Measurements from ENCODE around the gene TSHZ3. TPM values are rescaled to one million over a fixed set of nuclear protein-coding genes. Genes with fewer than 3 reads are reported as not detected.

Gene TSHZ3
- total RNA-seq, 1 donor from 2014 or later = 21.2 TPM

DNA sequence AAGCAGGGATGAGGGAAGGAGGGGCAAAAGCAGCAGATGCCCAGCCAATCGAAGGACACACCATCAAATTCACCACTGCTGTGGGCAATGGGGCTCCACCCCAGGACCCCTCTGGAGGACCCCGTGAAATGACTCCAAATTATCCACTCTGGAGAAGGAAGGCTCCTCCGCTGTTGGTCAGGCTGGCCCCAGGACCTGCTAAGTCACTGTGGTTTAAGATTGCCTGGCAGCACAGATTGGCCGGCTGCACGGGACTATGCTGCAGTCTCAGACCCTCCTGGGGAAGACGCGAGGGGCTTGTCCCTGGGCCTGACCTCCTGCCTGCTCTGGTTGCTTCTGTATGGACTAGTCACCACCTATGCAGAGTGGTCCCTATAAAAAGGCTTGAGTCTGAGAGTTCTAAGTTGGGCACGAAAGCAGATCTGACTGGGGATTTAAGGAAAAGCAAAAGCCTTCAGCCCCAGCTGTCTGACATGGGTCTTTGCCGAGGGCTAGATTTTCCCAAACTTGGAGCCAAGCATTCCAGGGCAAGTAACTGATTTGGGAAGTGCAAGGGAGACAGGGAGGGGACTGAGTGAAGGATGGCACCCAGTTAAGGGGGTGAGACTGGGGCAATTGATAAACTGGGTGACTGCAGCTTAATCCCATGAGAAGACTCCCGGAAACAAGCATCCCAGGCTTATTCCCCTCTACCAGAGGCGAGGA lies 91.7 kb downstream of the TSHZ3 start:
- no peaks in the 10 kb centered on the region for H3K9me3 Mint-ChIP-seq
- TF ChIP-seq, protein P1, sequence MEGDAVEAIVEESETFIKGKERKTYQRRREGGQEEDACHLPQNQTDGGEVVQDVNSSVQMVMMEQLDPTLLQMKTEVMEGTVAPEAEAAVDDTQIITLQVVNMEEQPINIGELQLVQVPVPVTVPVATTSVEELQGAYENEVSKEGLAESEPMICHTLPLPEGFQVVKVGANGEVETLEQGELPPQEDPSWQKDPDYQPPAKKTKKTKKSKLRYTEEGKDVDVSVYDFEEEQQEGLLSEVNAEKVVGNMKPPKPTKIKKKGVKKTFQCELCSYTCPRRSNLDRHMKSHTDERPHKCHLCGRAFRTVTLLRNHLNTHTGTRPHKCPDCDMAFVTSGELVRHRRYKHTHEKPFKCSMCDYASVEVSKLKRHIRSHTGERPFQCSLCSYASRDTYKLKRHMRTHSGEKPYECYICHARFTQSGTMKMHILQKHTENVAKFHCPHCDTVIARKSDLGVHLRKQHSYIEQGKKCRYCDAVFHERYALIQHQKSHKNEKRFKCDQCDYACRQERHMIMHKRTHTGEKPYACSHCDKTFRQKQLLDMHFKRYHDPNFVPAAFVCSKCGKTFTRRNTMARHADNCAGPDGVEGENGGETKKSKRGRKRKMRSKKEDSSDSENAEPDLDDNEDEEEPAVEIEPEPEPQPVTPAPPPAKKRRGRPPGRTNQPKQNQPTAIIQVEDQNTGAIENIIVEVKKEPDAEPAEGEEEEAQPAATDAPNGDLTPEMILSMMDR (conservative IDR thresholded peaks at IDR 0.05) = no peak
- no peak overlapping the region for H3K4me3 Mint-ChIP-seq
- H3K27me3 Mint-ChIP-seq = peaks cover 19% of the 10 kb centered on the region
- H3K36me3 Mint-ChIP-seq = no peaks in the 10 kb centered on the region
- H3K4me1 Mint-ChIP-seq (ENCODE audit: unreplicated experiment) = peaks cover 18% of the 10 kb centered on the region
- no peak overlapping the region for H3K27ac Mint-ChIP-seq
- no peak for DNase-seq (ENCODE audit: extremely low spot score, unreplicated experiment)

DNA sequence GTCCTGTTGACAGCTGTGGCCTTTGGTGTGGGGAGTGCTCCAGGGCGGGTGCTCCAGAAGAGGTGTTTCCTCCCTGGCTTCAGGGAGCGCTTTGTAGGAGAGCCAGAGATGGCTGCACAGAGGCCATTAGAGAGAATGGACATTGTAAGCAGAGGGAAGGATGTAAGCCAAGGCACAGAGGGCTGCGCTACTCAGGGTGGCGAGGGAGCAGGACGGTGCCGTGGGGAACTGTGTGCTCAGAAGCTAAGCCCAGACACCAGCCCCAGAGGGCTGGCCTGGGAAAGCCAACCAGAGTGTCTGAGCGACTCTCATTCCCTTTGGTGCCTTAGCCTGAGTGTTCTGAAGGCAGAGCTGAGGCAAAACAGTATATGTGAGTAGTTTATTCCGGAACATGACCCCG lies 92.2 kb downstream of the TSHZ3 start:
- H3K27me3 Mint-ChIP-seq = peaks cover 22% of the 10 kb centered on the region
- peaks cover 16% of the 10 kb centered on the region for H3K4me1 Mint-ChIP-seq (ENCODE audit: unreplicated experiment)
- H3K36me3 Mint-ChIP-seq = no peaks in the 10 kb centered on the region
- TF ChIP-seq, protein P1 (conservative IDR thresholded peaks at IDR 0.05) = no peak
- no peak for DNase-seq (ENCODE audit: extremely low spot score, unreplicated experiment)
- H3K9me3 Mint-ChIP-seq = no peaks in the 10 kb centered on the region
- H3K4me3 Mint-ChIP-seq = no peak overlapping the region
- H3K27ac Mint-ChIP-seq = no peak overlapping the region

- H3K36me3 Mint-ChIP-seq = no peaks in the 10 kb centered on the region
- H3K27me3 Mint-ChIP-seq = peaks cover 18% of the 10 kb centered on the region
- peaks cover 11% of the 10 kb centered on the region for H3K4me1 Mint-ChIP-seq (ENCODE audit: unreplicated experiment)
- H3K4me3 Mint-ChIP-seq = no peak overlapping the region
- TF ChIP-seq, protein P1 (conservative IDR thresholded peaks at IDR 0.05) = no peak
- DNase-seq (ENCODE audit: extremely low spot score, unreplicated experiment) = no peak
- no peaks in the 10 kb centered on the region for H3K9me3 Mint-ChIP-seq
- H3K27ac Mint-ChIP-seq = no peak overlapping the region
Measured at GRCh38 chr19:31256593-31256960, 92.7 kb downstream of the TSHZ3 start.

GRCh38 chr19:31255831-31256592 lies 93.2 kb downstream of the TSHZ3 start:
- no peak for DNase-seq (ENCODE audit: extremely low spot score, unreplicated experiment)
- Mint-ChIP-seq H3K4me3 (no peak overlapping the region), H3K36me3 (no peaks in the 10 kb centered on the region), H3K4me1 (ENCODE audit: unreplicated experiment) (peaks cover 9% of the 10 kb centered on the region), H3K9me3 (no peaks in the 10 kb centered on the region), H3K27me3 (peaks cover 16% of the 10 kb centered on the region), H3K27ac (no peak overlapping the region)
- TF ChIP-seq, protein P1 (conservative IDR thresholded peaks at IDR 0.05) = no peak

- no peak for DNase-seq (ENCODE audit: extremely low spot score, unreplicated experiment)
- Mint-ChIP-seq H3K9me3 (no peaks in the 10 kb centered on the region), H3K27me3 (peaks cover 16% of the 10 kb centered on the region), H3K4me3 (no peak overlapping the region), H3K36me3 (no peaks in the 10 kb centered on the region), H3K4me1 (ENCODE audit: unreplicated experiment) (peaks cover 9% of the 10 kb centered on the region), H3K27ac (no peak overlapping the region)
- TF ChIP-seq, protein P1 (conservative IDR thresholded peaks at IDR 0.05) = no peak
Measured at GRCh38 chr19:31255174-31255799, 93.9 kb downstream of the TSHZ3 start.

Data from type B pancreatic cell (in vitro differentiated cells).